HCT116 (cell line): ENCODE measurements around the gene APBB2. TPM values are rescaled to one million over a fixed set of nuclear protein-coding genes. Genes with fewer than 3 reads are reported as not detected.

Experiments used
- ATAC-seq: fragments of 200-7000 bp; cut with Tn5 transposase; 2 replicates; pipeline ENCODE4 v1.9.1; 2020; ENCODE audit warnings: mild to moderate bottlenecking, moderate library complexity
- BruUV-seq: library from RNA; stranded (reverse); fragments of 400-500 nt; replicated peaks from 2 replicates; lab custom pipeline; 2021; lab: Mats Ljungman, UMichigan
- CTCF ChIA-PET: fragments of 300-600 bp; sonication (Branson Sonifier 250); formaldehyde crosslinking; loops from one replicate; lab custom pipeline; 2021; ENCODE audit warnings: antibody characterized with exemption; lab: Charles Lee
- POLR2A ChIA-PET: fragments of 300-600, 350-600 bp; sonication (Branson Sonifier 250); formaldehyde crosslinking; loops from one replicate; lab custom pipeline; 2021; ENCODE audit warnings: antibody characterized with exemption; lab: Charles Lee
- RAD21 ChIA-PET, 2 experiments: fragments of 300-600 bp; sonication (Branson Sonifier 250); formaldehyde crosslinking; loops; one replicate each; lab custom pipeline; 2023; ENCODE audit warnings: low total read pairs in 2 of 2; ENCODE audit not compliant: uncharacterized antibody in 2 of 2, unreplicated experiment in 2 of 2, low non-redundant PET in 1 of 2; lab: Charles Lee
- DNase-seq: peaks from one replicate; pipeline ENCODE4 v3.0.0-alpha.2; 2010; ENCODE audit warnings: low read depth, low spot score
- H2AFZ ChIP-seq: fragments of 200-600 bp; shearing (Covaris generic), sonication (generic); 2 replicates; pipeline ENCODE4 v1.6.1; 2017; ENCODE audit warnings: low read depth, mixed run types, mixed read lengths, antibody characterized with exemption, low read length; ENCODE audit not compliant: poor library complexity, severe bottlenecking
- H3K27ac ChIP-seq: 2 replicates; pipeline ENCODE4 v1.5.1; 2012; ENCODE audit warnings: low read depth, low read length
- H3K27me3 ChIP-seq: fragments of 200-600 bp; sonication (generic); 2 replicates; pipeline ENCODE4 v1.6.1; 2016; ENCODE audit warnings: mixed run types, low read length, mixed read lengths; ENCODE audit not compliant: insufficient read depth
- H3K36me3 ChIP-seq, 2 experiments: fragments of 200-500 bp in 1 of 2; fragments of 200-600 bp in 1 of 2; sonication (Bioruptor generic) in 1 of 2; sonication (generic) in 1 of 2; 2 replicates each; pipeline versions ENCODE4 v1.5.1 to v1.6.1; 2014 to 2016; ENCODE audit warnings: low read length in 2 of 2, inconsistent platforms in 1 of 2, mixed read lengths in 1 of 2, mixed run types in 1 of 2; ENCODE audit not compliant: insufficient read depth in 2 of 2, control insufficient read depth in 1 of 2
- H3K4me1 ChIP-seq, 2 experiments: fragments of 200-600 bp in 1 of 2; sonication (generic) in 1 of 2; 2 replicates each; pipeline versions ENCODE4 v1.5.1 to v1.6.1; 2012 to 2017; ENCODE audit warnings: low read length in 2 of 2, inconsistent platforms in 1 of 2, mild to moderate bottlenecking in 1 of 2, mixed read lengths in 1 of 2, mixed run types in 1 of 2, moderate library complexity in 1 of 2; ENCODE audit not compliant: insufficient read depth in 2 of 2, control insufficient read depth in 1 of 2
- H3K4me2 ChIP-seq: fragments of 200-600 bp; sonication (generic); 2 replicates; pipeline ENCODE4 v1.6.1; 2017; ENCODE audit warnings: mixed run types, low read length, mixed read lengths
- H3K4me3 ChIP-seq, 2 experiments: fragments of 200-600 bp in 1 of 2; sonication (generic) in 1 of 2; replicated peaks in 1 of 2; 2 replicates each; pipeline ENCODE4 v1.5.1; 2011 to 2016; ENCODE audit warnings: low read length in 2 of 2, control low read depth in 1 of 2, low read depth in 1 of 2, mild to moderate bottlenecking in 1 of 2, mixed read lengths in 1 of 2, mixed run types in 1 of 2
- H3K79me2 ChIP-seq: fragments of 200-600 bp; sonication (generic); 2 replicates; pipeline ENCODE4 v1.6.1; 2017; ENCODE audit warnings: mild to moderate bottlenecking, mixed run types, low read length, moderate library complexity, mixed read lengths; ENCODE audit not compliant: insufficient read depth
- H3K9ac ChIP-seq: fragments of 200-600 bp; sonication (generic); 2 replicates; pipeline ENCODE4 v1.6.1; 2016; ENCODE audit warnings: low read length, mixed read lengths
- H3K9me2 ChIP-seq: fragments of 200-600 bp; sonication (generic), shearing (Covaris generic); 2 replicates; pipeline ENCODE4 v1.6.1; 2017; ENCODE audit warnings: mixed run types, mild to moderate bottlenecking, moderate library complexity; ENCODE audit not compliant: insufficient read depth
- H3K9me3 ChIP-seq, 2 experiments: fragments of 200-500 bp in 1 of 2; fragments of 200-600 bp in 1 of 2; sonication (Bioruptor generic) in 1 of 2; sonication (generic) in 1 of 2; 2 replicates each; pipeline ENCODE4 v1.6.1; 2014 to 2017; ENCODE audit warnings: low read length in 2 of 2, mixed read lengths in 2 of 2, inconsistent platforms in 1 of 2, low read depth in 1 of 2, mild to moderate bottlenecking in 1 of 2, mixed run types in 1 of 2, moderate library complexity in 1 of 2; ENCODE audit not compliant: control insufficient read depth in 1 of 2, insufficient read depth in 1 of 2
- H4K20me1 ChIP-seq: fragments of 200-600 bp; sonication (generic), shearing (Covaris generic); 2 replicates; pipeline ENCODE4 v1.6.1; 2017; ENCODE audit warnings: mixed run types, mild to moderate bottlenecking, moderate library complexity; ENCODE audit not compliant: insufficient read depth
- CEBPB ChIP-seq: IDR thresholded peaks from 2 replicates; pipeline ENCODE4 v1.6.1; 2012; ENCODE audit warnings: low read depth
- ELF1 ChIP-seq: IDR thresholded peaks from 2 replicates; pipeline ENCODE4 v1.6.1; 2012; ENCODE audit warnings: low read depth, borderline replicate concordance
- EZH2 ChIP-seq: fragments of 200-600 bp; sonication (generic); IDR thresholded peaks from 2 replicates; pipeline ENCODE4 v1.6.1; 2017; ENCODE audit warnings: antibody characterized with exemption, mixed run types
- EZH2phosphoT487 ChIP-seq: fragments of 200-600 bp; IDR thresholded peaks from 2 replicates; pipeline ENCODE4 v1.6.1; 2018; ENCODE audit warnings: antibody characterized with exemption, borderline replicate concordance
- JUND ChIP-seq: IDR thresholded peaks from 2 replicates; pipeline ENCODE4 v1.6.1; 2012
- POLR2A ChIP-seq: IDR thresholded peaks from 2 replicates; pipeline ENCODE4 v1.7.0; 2011; ENCODE audit warnings: borderline replicate concordance; ENCODE audit not compliant: insufficient read depth, insufficient read length; ENCODE audit errors: extremely low read depth
- RAD21 ChIP-seq: IDR thresholded peaks from 2 replicates; pipeline ENCODE4 v1.6.1; 2012; ENCODE audit warnings: low read depth, mild to moderate bottlenecking
- SIN3A ChIP-seq: IDR thresholded peaks from 2 replicates; pipeline ENCODE4 v1.6.1; 2012; ENCODE audit warnings: low read depth
- SRF ChIP-seq: IDR thresholded peaks from 2 replicates; pipeline ENCODE4 v1.6.1; 2012; ENCODE audit warnings: low read depth
- YY1 ChIP-seq: IDR thresholded peaks from 2 replicates; pipeline ENCODE4 v1.6.1; 2011; ENCODE audit warnings: low read length, low read depth, moderate library complexity, mild to moderate bottlenecking; ENCODE audit not compliant: insufficient replicate concordance; ENCODE audit errors: extremely low read depth
- intact Hi-C: fragments of 100-400 bp; cut with micrococcal nuclease; formaldehyde crosslinking; loops from 2 replicates; pipeline ENCODE4 v1.10.0; 2022
- total RNA-seq: library from RNA; stranded (reverse); gene quantifications from one replicate; pipeline ENCODE4 v1.2.1, GENCODE V29; 2021; ENCODE audit not compliant: unreplicated experiment
- TF ChIP-seq, protein P1 (sequence below): IDR thresholded peaks from 2 replicates; pipeline ENCODE4 v1.6.1; 2011; ENCODE audit warnings: mild to moderate bottlenecking, low read length, moderate library complexity; ENCODE audit not compliant: insufficient replicate concordance; ENCODE audit errors: extremely low read depth
- TF ChIP-seq, protein P2 (sequence below): IDR thresholded peaks from 2 replicates; pipeline ENCODE4 v1.6.1; 2012
- TF ChIP-seq, protein P3 (sequence below): IDR thresholded peaks from 2 replicates; pipeline ENCODE4 v1.6.1; 2012

APBB2 gene
- total RNA-seq, 1 experiment from 2014 or later, result 72.5 TPM

DNA sequence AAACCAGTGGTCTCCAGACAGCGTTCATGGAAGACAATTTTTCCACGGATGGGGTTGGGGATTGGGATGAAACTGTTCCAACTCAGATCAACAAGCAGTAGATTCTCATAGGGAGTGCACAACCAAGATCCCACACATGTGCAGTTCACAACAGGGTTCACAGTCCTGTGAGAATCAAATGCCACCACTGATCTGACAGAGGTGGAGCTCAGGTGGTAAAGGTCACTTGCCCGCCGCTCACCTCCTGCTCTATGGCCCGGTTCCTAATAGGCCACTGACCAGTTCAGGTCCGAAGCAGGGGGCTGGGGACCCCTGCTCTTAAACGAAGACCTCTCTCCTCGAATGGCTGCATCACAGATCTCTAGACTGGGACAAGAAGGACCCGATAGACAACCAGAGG is 4.4 kb downstream of the APBB2 start:
- Histone ChIP-seq H3K9me3 (no peaks in the 10 kb centered on the region), H3K79me2 (peaks cover 91% of the 10 kb centered on the region), H3K9ac (0 out of 2 replicates have a peak overlapping the region, but pooled peaks have one; percentile 2), H2AFZ (no peak overlapping the region), H3K4me2 (peak overlapping the region; percentile 55), H3K27ac (no peak overlapping the region; the same call in 1 of the 2 replicates), H3K9me2 (no peaks in the 10 kb centered on the region), H3K4me1 (peaks cover 53 to 77% of the 10 kb centered on the region in 2 experiments), H3K36me3 (no peaks in the 10 kb centered on the region), H4K20me1 (no peaks in the 10 kb centered on the region), H3K4me3 (no peak overlapping the region), H3K27me3 (no peaks in the 10 kb centered on the region)
- intact Hi-C loops, result loop anchor here (10.0 kb wide), 1 partner anchor 475 kb away; no protein-coding TSS in a partner anchor
- TF ChIP-seq, protein P1, sequence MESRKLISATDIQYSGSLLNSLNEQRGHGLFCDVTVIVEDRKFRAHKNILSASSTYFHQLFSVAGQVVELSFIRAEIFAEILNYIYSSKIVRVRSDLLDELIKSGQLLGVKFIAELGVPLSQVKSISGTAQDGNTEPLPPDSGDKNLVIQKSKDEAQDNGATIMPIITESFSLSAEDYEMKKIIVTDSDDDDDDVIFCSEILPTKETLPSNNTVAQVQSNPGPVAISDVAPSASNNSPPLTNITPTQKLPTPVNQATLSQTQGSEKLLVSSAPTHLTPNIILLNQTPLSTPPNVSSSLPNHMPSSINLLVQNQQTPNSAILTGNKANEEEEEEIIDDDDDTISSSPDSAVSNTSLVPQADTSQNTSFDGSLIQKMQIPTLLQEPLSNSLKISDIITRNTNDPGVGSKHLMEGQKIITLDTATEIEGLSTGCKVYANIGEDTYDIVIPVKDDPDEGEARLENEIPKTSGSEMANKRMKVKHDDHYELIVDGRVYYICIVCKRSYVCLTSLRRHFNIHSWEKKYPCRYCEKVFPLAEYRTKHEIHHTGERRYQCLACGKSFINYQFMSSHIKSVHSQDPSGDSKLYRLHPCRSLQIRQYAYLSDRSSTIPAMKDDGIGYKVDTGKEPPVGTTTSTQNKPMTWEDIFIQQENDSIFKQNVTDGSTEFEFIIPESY, result no peak
- TF ChIP-seq CEBPB, result no peak
- no peak for TF ChIP-seq RAD21
- TF ChIP-seq, protein P2, sequence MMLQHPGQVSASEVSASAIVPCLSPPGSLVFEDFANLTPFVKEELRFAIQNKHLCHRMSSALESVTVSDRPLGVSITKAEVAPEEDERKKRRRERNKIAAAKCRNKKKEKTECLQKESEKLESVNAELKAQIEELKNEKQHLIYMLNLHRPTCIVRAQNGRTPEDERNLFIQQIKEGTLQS, result no peak
- TF ChIP-seq, protein P3, sequence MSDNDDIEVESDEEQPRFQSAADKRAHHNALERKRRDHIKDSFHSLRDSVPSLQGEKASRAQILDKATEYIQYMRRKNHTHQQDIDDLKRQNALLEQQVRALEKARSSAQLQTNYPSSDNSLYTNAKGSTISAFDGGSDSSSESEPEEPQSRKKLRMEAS, result no peak
- no peak for TF ChIP-seq SRF
- no peak for TF ChIP-seq JUND
- TF ChIP-seq YY1, result no peak
- TF ChIP-seq POLR2A, result no peak
- TF ChIP-seq SIN3A, result no peak
- TF ChIP-seq EZH2, result no peak
- TF ChIP-seq EZH2phosphoT487, result no peak
- no peak for TF ChIP-seq ELF1
- BruUV-seq, result no TSS peak
- DNase-seq, result no peak
- ChIA-PET RAD21 (no interaction called here), CTCF (interaction anchor here (2.4 kb wide), 1 partner anchor 234 kb away, joined by 11 read pairs; no protein-coding TSS in a partner anchor), POLR2A (no interaction called here)
- no peak for ATAC-seq
